Spleen (tissue), 11 donors: ENCODE results near the gene PRPSAP1. TPM values are rescaled to one million over a fixed set of nuclear protein-coding genes. Genes with fewer than 3 reads are reported as not detected.

Source experiments
- DNase-seq: peaks from one replicate; pipeline ENCODE4 v3.0.0-alpha.2; 2020
- H3K27ac ChIP-seq, 8 donors: fragments of 200-600 bp; sonication (generic) in 7 of 8; 1 replicate in 4 of 8; 2 replicates in 4 of 8; pipeline versions ENCODE4 v1.5.0 to v1.8.0; 2016 to 2021; ENCODE audit warnings: inconsistent platforms in 4 of 8, mild to moderate bottlenecking in 4 of 8, moderate library complexity in 1 of 8
- H3K27me3 ChIP-seq, 7 donors: fragments of 200-600 bp; sonication (generic) in 6 of 7; replicated peaks in 1 of 7; 1 replicate in 4 of 7; 2 replicates in 3 of 7; pipeline versions ENCODE4 v1.5.0 to v1.8.0; 2016 to 2021; ENCODE audit warnings: inconsistent platforms in 3 of 7, mild to moderate bottlenecking in 1 of 7
- H3K36me3 ChIP-seq, 6 donors: fragments of 200-600 bp; sonication (generic) in 5 of 6; 1 replicate in 4 of 6; 2 replicates in 2 of 6; pipeline versions ENCODE4 v1.5.0 to v1.8.0; 2016 to 2021; ENCODE audit warnings: inconsistent platforms in 2 of 6
- H3K4me1 ChIP-seq, 6 donors: fragments of 200-600 bp; sonication (generic) in 5 of 6; 1 replicate in 3 of 6; 2 replicates in 3 of 6; pipeline versions ENCODE4 v1.5.0 to v1.8.0; 2016 to 2021; ENCODE audit warnings: inconsistent platforms in 3 of 6
- H3K4me3 ChIP-seq, 8 donors: fragments of 200-600 bp; sonication (generic) in 7 of 8; 1 replicate in 4 of 8; 2 replicates in 4 of 8; pipeline versions ENCODE4 v1.5.0 to v1.8.0; 2016 to 2021; ENCODE audit warnings: inconsistent platforms in 4 of 8, mild to moderate bottlenecking in 4 of 8, moderate library complexity in 2 of 8
- H3K9me3 ChIP-seq, 8 donors: fragments of 200-600 bp; sonication (generic) in 7 of 8; 1 replicate in 4 of 8; 2 replicates in 4 of 8; pipeline versions ENCODE4 v1.5.0 to v1.8.0; 2016 to 2021; ENCODE audit warnings: inconsistent platforms in 4 of 8
- CTCF ChIP-seq, 11 experiments: fragments of 200-600 bp in 7 of 11; fragments of 450-650 bp in 4 of 11; sonication (generic) in 4 of 11; IDR thresholded peaks in 8 of 11; conservative IDR thresholded peaks in 3 of 11; 1 replicate in 7 of 11; 2 replicates in 4 of 11; pipeline versions ENCODE4 v1.4.0 to v1.8.0; 2016 to 2021; ENCODE audit warnings: antibody characterized with exemption in 11 of 11, inconsistent platforms in 4 of 11, mild to moderate bottlenecking in 1 of 11
- POLR2A ChIP-seq, 3 donors: fragments of 450-650 bp; IDR thresholded peaks; one replicate each; pipeline ENCODE4 v1.5.1; 2017; ENCODE audit warnings: antibody characterized with exemption in 3 of 3, mild to moderate bottlenecking in 1 of 3
- POLR2AphosphoS5 ChIP-seq, 3 donors: sonication (generic); formaldehyde crosslinking; IDR thresholded peaks; one replicate each; pipeline ENCODE4 v1.5.1; 2017; ENCODE audit warnings: antibody characterized with exemption in 3 of 3
- WGBS, 5 donors: extraction: QIAGEN DNeasy Blood & Tissue Kit in 3 of 5; methylation state at CpG; one replicate each; pipeline versions ENCODE4 v1.1.5 to v1.1.7; 2013 to 2018; 5-methylcytosine and 5-hydroxymethylcytosine counted together
- intact Hi-C: fragments of 100-400 bp; cut with DNase I; formaldehyde crosslinking; loops from one replicate; pipeline ENCODE4 v1.15.0; 2023; ENCODE audit warnings: low total_unique reads
- polyA plus RNA-seq, 3 donors: library from polyadenylated mRNA; stranded (reverse); fragments of 200-250 nt; gene quantifications; one replicate each; pipeline ENCODE4 v1.2.1, GENCODE V29; 2013
- total RNA-seq, 7 donors: library from RNA; depleted of rRNA in 3 of 7; stranded (reverse); fragments of >200 nt in 3 of 7; fragmentation: NEBNext Ultra II Directional in 4 of 7; extraction: Animal tissue kit (Norgen Biotek cat#: 25700) in 4 of 7; gene quantifications; one replicate each; pipeline versions ENCODE4 v1.1.0 to v1.2.1, GENCODE V29; 2016 to 2021
- donor health status: healthy with polysubstance abuse.
- donor health status: DM: no; HTN: no; CAD: no; lungs with moderate emphysema.
- donor health status: DM: no; HTN: no; CAD: no.
- donor health status: Bipolar disorder and iron deficiency.
- donor health status: healthy.
- donor health status: DM: no; HTN: no; CAD: no.
- donor health status: DM: yes; HTN: yes; CAD: no.

PRPSAP1 gene
- total and polyA plus RNA-seq, 10 donors: 17.5 to 54.1 (median 35.8) TPM

GRCh38 chr17:76293106-76293505, 60.6 kb downstream of the PRPSAP1 start:
- no peaks in the 10 kb centered on the region for H3K27me3 ChIP-seq
- no peak for DNase-seq
- no peak overlapping the region for H3K27ac ChIP-seq
- no peaks in the 10 kb centered on the region for H3K9me3 ChIP-seq
- TF ChIP-seq CTCF (IDR thresholded peaks at IDR 0.05 in 8 of 11, conservative IDR thresholded peaks at IDR 0.05 in 3 of 11) (no peak), POLR2AphosphoS5 (IDR thresholded peaks at IDR 0.05) (no peak), POLR2A (IDR thresholded peaks at IDR 0.05) (no peak)
- no peaks in the 10 kb centered on the region for H3K4me1 ChIP-seq
- 89 to 96% (median 89%) methylated on average over 6 to 7 of the region's 7 CpGs for WGBS, 5 donors
- peaks cover 0 to 30% (median 2%) of the 10 kb centered on the region in 6 donors for H3K36me3 ChIP-seq
- H3K4me3 ChIP-seq: no peak overlapping the region
- intact Hi-C loops: no loop called here

- WGBS, 5 donors: 89 to 97% (median 95%) methylated on average over 3 to 4 of the region's 4 CpGs
- Histone ChIP-seq H3K36me3 (peaks cover 0 to 30% (median 2%) of the 10 kb centered on the region in 6 donors), H3K4me3 (no peak overlapping the region), H3K27ac (no peak overlapping the region), H3K9me3 (no peaks in the 10 kb centered on the region), H3K4me1 (no peaks in the 10 kb centered on the region), H3K27me3 (no peaks in the 10 kb centered on the region)
- no peak for TF ChIP-seq POLR2A (IDR thresholded peaks at IDR 0.05)
- TF ChIP-seq POLR2AphosphoS5 (IDR thresholded peaks at IDR 0.05): no peak
- no peak for TF ChIP-seq CTCF (IDR thresholded peaks at IDR 0.05 in 8 of 11, conservative IDR thresholded peaks at IDR 0.05 in 3 of 11)
- intact Hi-C loops: no loop called here
- DNase-seq: peak; percentile 39
Measured at GRCh38 chr17:76292567-76292966, 61.1 kb downstream of the PRPSAP1 start.

GRCh38 chr17:76281573-76282371, 71.9 kb downstream of the PRPSAP1 start:
- no peaks in the 10 kb centered on the region for H3K36me3 ChIP-seq
- no peak overlapping the region for H3K27ac ChIP-seq
- intact Hi-C loops: loop anchor here (2.0 kb wide), 1 partner anchor 163 kb away; no protein-coding TSS in a partner anchor
- WGBS, 5 donors: 89 to 95% (median 91%) methylated on average over 21 to 23 of the region's 23 CpGs
- H3K9me3 ChIP-seq: no peaks in the 10 kb centered on the region
- no peaks in the 10 kb centered on the region for H3K27me3 ChIP-seq
- no peak overlapping the region for H3K4me3 ChIP-seq
- no peak for DNase-seq
- TF ChIP-seq POLR2AphosphoS5 (IDR thresholded peaks at IDR 0.05): peak in 1 of 3 donors; percentile 8
- TF ChIP-seq POLR2A (IDR thresholded peaks at IDR 0.05): no peak
- peaks cover 0 to 11% (median 3%) of the 10 kb centered on the region in 6 donors for H3K4me1 ChIP-seq

GRCh38 chr17:76280650-76281049, 73.1 kb downstream of the PRPSAP1 start:
- Histone ChIP-seq H3K4me1 (peaks cover 0 to 21% (median 6%) of the 10 kb centered on the region in 6 donors), H3K4me3 (no peak overlapping the region), H3K27ac (no peak overlapping the region), H3K9me3 (no peaks in the 10 kb centered on the region), H3K36me3 (no peaks in the 10 kb centered on the region), H3K27me3 (no peaks in the 10 kb centered on the region)
- intact Hi-C loops: loop anchor here (2.0 kb wide), 1 partner anchor 162 kb away; no protein-coding TSS in a partner anchor
- TF ChIP-seq POLR2A (IDR thresholded peaks at IDR 0.05) (no peak), POLR2AphosphoS5 (IDR thresholded peaks at IDR 0.05) (no peak), CTCF (IDR thresholded peaks at IDR 0.05 in 8 of 11, conservative IDR thresholded peaks at IDR 0.05 in 3 of 11) (no peak)
- 92 to 94% (median 93%) methylated on average over 8 to 15 of the region's 15 CpGs for WGBS, 5 donors
- DNase-seq: no peak
